Activated CD4-positive, alpha-beta T cell treated with anti-CD3 and anti-CD28 coated beads for 1 hour (primary cell): Measurements from ENCODE around the gene REST.
"Not testable (repeated sequence)": the region's sequence is repeated elsewhere in the genome, so short reads cannot be mapped to it uniquely, and the experiment has no call there.

Experiments
- DNase-seq: peaks from one replicate; pipeline ENCODE4 v3.0.0-alpha.2; 2020

Gene REST

GRCh38 chr4:56907489-56908205 is at the start of gene REST:
REST (plus strand) TSS chr4:56907900; CDS start chr4:56910639, 2,739 bp downstream.
- peak; percentile 79 for DNase-seq

- DNase-seq = no peak
Observed at GRCh38 chr4:56859841-56860240, 47.9 kb upstream of the REST start.

- DNase-seq = no peak
Observed at GRCh38 chr4:56860781-56861180, 46.9 kb upstream of the REST start.

GRCh38 chr4:56861360-56861759 is 46.3 kb upstream of the REST start:
- no peak for DNase-seq

- DNase-seq = no peak
Observed at GRCh38 chr4:56863441-56864139, 44.1 kb upstream of the REST start.

GRCh38 chr4:56870946-56871345 is 36.8 kb upstream of the REST start:
- DNase-seq = no peak

- DNase-seq = no peak
Observed at GRCh38 chr4:56871371-56871866, 36.3 kb upstream of the REST start.

GRCh38 chr4:56874166-56874565 is 33.5 kb upstream of the REST start:
- no peak for DNase-seq

GRCh38 chr4:56874923-56875322 is 32.8 kb upstream of the REST start:
- no peak for DNase-seq

- no peak for DNase-seq
Observed at GRCh38 chr4:56876264-56876663, 31.4 kb upstream of the REST start.

- DNase-seq = no peak
Observed at GRCh38 chr4:56879996-56880395, 27.7 kb upstream of the REST start.

- no peak for DNase-seq
Observed at GRCh38 chr4:56880572-56880971, 27.1 kb upstream of the REST start.

- DNase-seq = not testable (repeated sequence)
Observed at GRCh38 chr4:56884511-56884910, 23.2 kb upstream of the REST start.

GRCh38 chr4:56892691-56893090 is 15.0 kb upstream of the REST start:
- DNase-seq = no peak

- not testable (repeated sequence) for DNase-seq
Observed at GRCh38 chr4:56897842-56898241, 9.9 kb upstream of the REST start.

- not testable (repeated sequence) for DNase-seq
Observed at GRCh38 chr4:56900186-56900585, 7.5 kb upstream of the REST start.

- DNase-seq = no peak
Observed at GRCh38 chr4:56902703-56903102, 5.0 kb upstream of the REST start.

GRCh38 chr4:56905796-56906195 is 1.9 kb upstream of the REST start:
- DNase-seq = no peak

- DNase-seq = no peak
Observed at GRCh38 chr4:56906489-56907393, 959 bp upstream of the REST start.

GRCh38 chr4:56908206-56909085 is 746 bp downstream of the REST start:
- DNase-seq = peak; percentile 56

- peak; percentile 38 for DNase-seq
Observed at GRCh38 chr4:56909086-56909894, 1.6 kb downstream of the REST start.
